Uterus (tissue), 2 donors: ENCODE measurements around the gene FANCC.

Experiments used
- POLR2A ChIP-seq, 2 donors: fragments of 450-650 bp; IDR thresholded peaks; one replicate each; pipeline ENCODE4 v1.6.1; 2016; ENCODE audit warnings: antibody characterized with exemption in 2 of 2, mild to moderate bottlenecking in 1 of 2, moderate library complexity in 1 of 2
- TF ChIP-seq, protein P1 (sequence below), 4 experiments: fragments of 200-600 bp in 2 of 4; fragments of 450-650 bp in 2 of 4; sonication (generic) in 2 of 4; IDR thresholded peaks; one replicate each; pipeline ENCODE4 v1.5.1; 2016 to 2019; ENCODE audit warnings: antibody characterized with exemption in 4 of 4, mild to moderate bottlenecking in 2 of 4, moderate library complexity in 1 of 4

GRCh38 chr9:95102572-95102971 is 214.9 kb downstream of the FANCC start:
- TF ChIP-seq, protein P1, sequence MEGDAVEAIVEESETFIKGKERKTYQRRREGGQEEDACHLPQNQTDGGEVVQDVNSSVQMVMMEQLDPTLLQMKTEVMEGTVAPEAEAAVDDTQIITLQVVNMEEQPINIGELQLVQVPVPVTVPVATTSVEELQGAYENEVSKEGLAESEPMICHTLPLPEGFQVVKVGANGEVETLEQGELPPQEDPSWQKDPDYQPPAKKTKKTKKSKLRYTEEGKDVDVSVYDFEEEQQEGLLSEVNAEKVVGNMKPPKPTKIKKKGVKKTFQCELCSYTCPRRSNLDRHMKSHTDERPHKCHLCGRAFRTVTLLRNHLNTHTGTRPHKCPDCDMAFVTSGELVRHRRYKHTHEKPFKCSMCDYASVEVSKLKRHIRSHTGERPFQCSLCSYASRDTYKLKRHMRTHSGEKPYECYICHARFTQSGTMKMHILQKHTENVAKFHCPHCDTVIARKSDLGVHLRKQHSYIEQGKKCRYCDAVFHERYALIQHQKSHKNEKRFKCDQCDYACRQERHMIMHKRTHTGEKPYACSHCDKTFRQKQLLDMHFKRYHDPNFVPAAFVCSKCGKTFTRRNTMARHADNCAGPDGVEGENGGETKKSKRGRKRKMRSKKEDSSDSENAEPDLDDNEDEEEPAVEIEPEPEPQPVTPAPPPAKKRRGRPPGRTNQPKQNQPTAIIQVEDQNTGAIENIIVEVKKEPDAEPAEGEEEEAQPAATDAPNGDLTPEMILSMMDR (IDR thresholded peaks at IDR 0.05) = no peak
- TF ChIP-seq POLR2A (IDR thresholded peaks at IDR 0.05) = no peak
